K562 (cell line): ENCODE measurements around the gene FGGY.

Experiments
- BHLHE40 ChIP-seq: IDR thresholded peaks from 2 replicates; pipeline ENCODE4 v1.6.1; 2011; ENCODE audit warnings: low read length, improper control_type of control experiment
- NFRKB ChIP-seq: fragments of 450-650 bp; IDR thresholded peaks from 2 replicates; pipeline ENCODE4 v1.6.1; 2016; ENCODE audit warnings: low read depth
- SMAD3 ChIP-seq: fragments of 450-650 bp; formaldehyde crosslinking; conservative IDR thresholded peaks from 2 replicates; pipeline ENCODE4 v1.4.0; 2020; ENCODE audit warnings: mild to moderate bottlenecking
- SRF ChIP-seq, 2 experiments: fragments of 250-450, 450-650 bp in 1 of 2; sonication (Bioruptor Pico) in 1 of 2; sonication (generic) in 1 of 2; formaldehyde crosslinking; IDR thresholded peaks; 2 replicates each; pipeline versions ENCODE4 v1.5.0 to v1.5.1; 2020 to 2022; ENCODE audit warnings: mild to moderate bottlenecking in 1 of 2, missing genetic modification reagents in 1 of 2
- XRCC4 ChIP-seq: IDR thresholded peaks from one replicate; pipeline ENCODE4 v1.6.1; 2011; ENCODE audit not compliant: insufficient read depth, insufficient read length; ENCODE audit errors: extremely low read depth
- TF ChIP-seq, protein P1 (sequence below), 3 experiments: IDR thresholded peaks in 2 of 3; conservative IDR thresholded peaks in 1 of 3; 2 replicates each; pipeline ENCODE4 v1.5.1; 2011 to 2012; ENCODE audit warnings: low read length in 3 of 3, mild to moderate bottlenecking in 3 of 3, control low read depth in 2 of 3, improper control_type of control experiment in 1 of 3, inconsistent platforms in 1 of 3, low read depth in 1 of 3, mixed read lengths in 1 of 3, moderate library complexity in 1 of 3; ENCODE audit not compliant: insufficient read depth in 2 of 3

DNA sequence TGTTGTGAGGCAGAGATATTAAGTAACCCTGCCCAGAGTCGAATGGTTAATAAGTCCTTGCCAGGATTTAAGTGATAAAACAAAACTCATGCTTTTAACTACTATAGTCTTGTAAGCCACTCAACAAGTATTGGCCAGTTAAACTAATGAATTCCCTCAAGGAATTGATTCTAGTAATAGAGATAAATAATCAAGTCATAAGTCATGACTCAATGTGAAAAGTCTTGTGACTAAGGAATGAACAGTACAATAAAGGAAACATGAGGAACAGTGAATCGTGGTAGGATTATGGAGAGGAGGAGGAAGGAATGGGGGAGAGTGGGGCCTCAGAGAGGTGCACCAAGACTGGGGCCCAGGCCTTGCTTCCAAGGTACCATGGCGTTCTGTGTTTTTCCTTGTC lies 104.7 kb downstream of the FGGY start:
- TF ChIP-seq XRCC4 (no peak), NFRKB (no peak), SMAD3 (CRISPR knock-in tag) (no peak), BHLHE40 (no peak), SRF (CRISPR knock-in tag; IDR thresholded peaks at IDR 0.05) (no peak)
- TF ChIP-seq, protein P1, sequence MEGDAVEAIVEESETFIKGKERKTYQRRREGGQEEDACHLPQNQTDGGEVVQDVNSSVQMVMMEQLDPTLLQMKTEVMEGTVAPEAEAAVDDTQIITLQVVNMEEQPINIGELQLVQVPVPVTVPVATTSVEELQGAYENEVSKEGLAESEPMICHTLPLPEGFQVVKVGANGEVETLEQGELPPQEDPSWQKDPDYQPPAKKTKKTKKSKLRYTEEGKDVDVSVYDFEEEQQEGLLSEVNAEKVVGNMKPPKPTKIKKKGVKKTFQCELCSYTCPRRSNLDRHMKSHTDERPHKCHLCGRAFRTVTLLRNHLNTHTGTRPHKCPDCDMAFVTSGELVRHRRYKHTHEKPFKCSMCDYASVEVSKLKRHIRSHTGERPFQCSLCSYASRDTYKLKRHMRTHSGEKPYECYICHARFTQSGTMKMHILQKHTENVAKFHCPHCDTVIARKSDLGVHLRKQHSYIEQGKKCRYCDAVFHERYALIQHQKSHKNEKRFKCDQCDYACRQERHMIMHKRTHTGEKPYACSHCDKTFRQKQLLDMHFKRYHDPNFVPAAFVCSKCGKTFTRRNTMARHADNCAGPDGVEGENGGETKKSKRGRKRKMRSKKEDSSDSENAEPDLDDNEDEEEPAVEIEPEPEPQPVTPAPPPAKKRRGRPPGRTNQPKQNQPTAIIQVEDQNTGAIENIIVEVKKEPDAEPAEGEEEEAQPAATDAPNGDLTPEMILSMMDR (IDR thresholded peaks at IDR 0.05 in 2 of 3, conservative IDR thresholded peaks at IDR 0.05 in 1 of 3; ENCODE audit: insufficient read depth in 2 of 3, low read depth in 1 of 3, low read length in 3 of 3): no peak
